ENCODE measurements around the gene SEMA3F.
"Not testable (repeated sequence)": the region's sequence is repeated elsewhere in the genome, so short reads cannot be mapped to it uniquely, and the experiment has no call there.

SEMA3F gene

GRCh38 chr3:50194128-50194902 is 39.2 kb downstream of the SEMA3F start:
- DNase-seq, result peak; percentile 62 to 69 (median 64)

- DNase-seq, result no peak
Measured at GRCh38 chr3:50194903-50195500, 39.9 kb downstream of the SEMA3F start.

GRCh38 chr3:50195501-50196252 is 40.6 kb downstream of the SEMA3F start:
- DNase-seq, result no peak

- DNase-seq, result no peak
Measured at GRCh38 chr3:50196253-50196801, 41.2 kb downstream of the SEMA3F start.

GRCh38 chr3:50201573-50202315 is 46.6 kb downstream of the SEMA3F start:
- DNase-seq, result no peak

- no peak for DNase-seq
Measured at GRCh38 chr3:50202353-50203112, 47.4 kb downstream of the SEMA3F start.

GRCh38 chr3:50203113-50203808 is 48.1 kb downstream of the SEMA3F start:
- no peak for DNase-seq

- DNase-seq, result no peak
Measured at GRCh38 chr3:50203809-50204803, 49.0 kb downstream of the SEMA3F start.

- DNase-seq, result no peak
Measured at GRCh38 chr3:50204804-50205412, 49.8 kb downstream of the SEMA3F start, which contains the start of gene SLC38A3. Gene SLC38A3 (plus strand): TSS chr3:50205271. CDS start chr3:50214200, 8,929 bp downstream.

GRCh38 chr3:50205413-50206276 is 50.5 kb downstream of the SEMA3F start:
- DNase-seq, result no peak

- no peak for DNase-seq
Measured at GRCh38 chr3:50207359-50208042, 52.4 kb downstream of the SEMA3F start.

- no peak for DNase-seq
Measured at GRCh38 chr3:50208677-50209344, 53.7 kb downstream of the SEMA3F start.

- no peak for DNase-seq
Measured at GRCh38 chr3:50210176-50210509, 55.0 kb downstream of the SEMA3F start.

- no peak for DNase-seq
Measured at GRCh38 chr3:50210510-50211367, 55.6 kb downstream of the SEMA3F start.

- DNase-seq, result not testable (repeated sequence)
Measured at GRCh38 chr3:50211368-50211717, 56.2 kb downstream of the SEMA3F start.

GRCh38 chr3:50211930-50212329 is 56.8 kb downstream of the SEMA3F start:
- DNase-seq, result no peak
